ENCODE data around the gene ADAD1. TPM values are rescaled to one million over a fixed set of nuclear protein-coding genes. Genes with fewer than 3 reads are reported as not detected.

The ADAD1 gene
- total and polyA plus RNA-seq, 2 of the 4 experiments (the other 2 are of a cell fraction): not detected

Other genes with a start within 250 kb of the ADAD1 start
- 92.7 and 111 TPM in 2 replicates for gene BLTP1, start 226.7 kb upstream of the ADAD1 start, total RNA-seq (2012; rRNA removed)
- gene BLTP1, start 226.7 kb upstream of the ADAD1 start, polyA plus RNA-seq (2012; rRNA removed): 14.7 and 18.9 TPM in 2 replicates
- not detected in 2 replicates for gene IL2, start 77.7 kb downstream of the ADAD1 start, total RNA-seq (2012; rRNA removed)
- not detected in 2 replicates for gene IL2, start 77.7 kb downstream of the ADAD1 start, polyA plus RNA-seq (2012; rRNA removed)
- not detected in 2 replicates for gene IL21, start 242.1 kb downstream of the ADAD1 start, total RNA-seq (2012; rRNA removed)
- gene IL21, start 242.1 kb downstream of the ADAD1 start, polyA plus RNA-seq (2012; rRNA removed): not detected in 2 replicates